ENCODE data around the gene CCDC142. TPM values are rescaled to one million over a fixed set of nuclear protein-coding genes. Genes with fewer than 3 reads are reported as not detected.

CCDC142 gene
- total RNA-seq, 1 donor from 2014 or later, result 3.9 TPM

DNA sequence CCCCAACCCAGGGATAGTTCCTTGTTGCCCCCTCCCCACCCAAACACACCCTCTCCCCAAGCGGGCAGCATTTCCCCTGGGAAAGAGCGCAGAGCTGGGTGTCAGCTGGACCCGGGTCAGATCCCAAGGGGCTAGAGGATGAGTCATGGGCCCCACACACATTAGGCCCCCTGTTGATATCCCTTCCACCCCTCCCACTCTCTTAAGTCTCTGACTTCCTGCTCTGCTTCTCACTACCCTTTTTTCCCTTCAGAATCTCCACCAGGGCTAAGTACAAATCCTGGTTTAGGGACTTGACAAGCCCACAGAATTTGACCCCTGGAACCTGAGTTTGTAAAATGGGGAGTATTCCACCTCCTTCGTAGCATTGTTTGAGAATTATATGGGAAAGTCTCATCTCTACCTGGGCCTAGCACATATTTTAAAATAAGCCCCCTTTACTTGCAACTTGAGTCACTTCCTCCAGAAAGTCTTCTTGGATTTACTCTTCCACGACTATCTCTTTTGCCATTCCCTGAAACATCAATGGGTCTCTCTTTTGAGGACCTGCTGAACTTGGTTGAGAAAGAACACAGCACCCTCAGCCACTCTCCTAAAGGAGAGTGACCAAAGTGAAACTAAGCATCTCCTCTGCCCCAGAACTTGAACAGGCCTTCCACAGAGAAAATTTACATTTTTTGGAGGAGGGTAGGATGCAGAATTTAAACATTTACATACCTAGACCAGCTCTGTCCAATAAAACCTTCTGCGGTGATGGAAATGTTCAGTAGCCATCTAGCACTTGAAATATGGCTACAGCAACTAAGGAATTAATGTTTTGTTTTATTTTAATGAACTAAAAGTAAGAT lies 45.7 kb downstream of the CCDC142 start:
- DNase-seq (ENCODE audit: low read depth), result no peak
- H3K4me3 ChIP-seq (ENCODE audit: low read depth, low read length), result no peak overlapping the region
- TF ChIP-seq, protein P1, sequence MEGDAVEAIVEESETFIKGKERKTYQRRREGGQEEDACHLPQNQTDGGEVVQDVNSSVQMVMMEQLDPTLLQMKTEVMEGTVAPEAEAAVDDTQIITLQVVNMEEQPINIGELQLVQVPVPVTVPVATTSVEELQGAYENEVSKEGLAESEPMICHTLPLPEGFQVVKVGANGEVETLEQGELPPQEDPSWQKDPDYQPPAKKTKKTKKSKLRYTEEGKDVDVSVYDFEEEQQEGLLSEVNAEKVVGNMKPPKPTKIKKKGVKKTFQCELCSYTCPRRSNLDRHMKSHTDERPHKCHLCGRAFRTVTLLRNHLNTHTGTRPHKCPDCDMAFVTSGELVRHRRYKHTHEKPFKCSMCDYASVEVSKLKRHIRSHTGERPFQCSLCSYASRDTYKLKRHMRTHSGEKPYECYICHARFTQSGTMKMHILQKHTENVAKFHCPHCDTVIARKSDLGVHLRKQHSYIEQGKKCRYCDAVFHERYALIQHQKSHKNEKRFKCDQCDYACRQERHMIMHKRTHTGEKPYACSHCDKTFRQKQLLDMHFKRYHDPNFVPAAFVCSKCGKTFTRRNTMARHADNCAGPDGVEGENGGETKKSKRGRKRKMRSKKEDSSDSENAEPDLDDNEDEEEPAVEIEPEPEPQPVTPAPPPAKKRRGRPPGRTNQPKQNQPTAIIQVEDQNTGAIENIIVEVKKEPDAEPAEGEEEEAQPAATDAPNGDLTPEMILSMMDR (conservative IDR thresholded peaks at IDR 0.05; ENCODE audit: low read depth, low read length), result no peak

DNA sequence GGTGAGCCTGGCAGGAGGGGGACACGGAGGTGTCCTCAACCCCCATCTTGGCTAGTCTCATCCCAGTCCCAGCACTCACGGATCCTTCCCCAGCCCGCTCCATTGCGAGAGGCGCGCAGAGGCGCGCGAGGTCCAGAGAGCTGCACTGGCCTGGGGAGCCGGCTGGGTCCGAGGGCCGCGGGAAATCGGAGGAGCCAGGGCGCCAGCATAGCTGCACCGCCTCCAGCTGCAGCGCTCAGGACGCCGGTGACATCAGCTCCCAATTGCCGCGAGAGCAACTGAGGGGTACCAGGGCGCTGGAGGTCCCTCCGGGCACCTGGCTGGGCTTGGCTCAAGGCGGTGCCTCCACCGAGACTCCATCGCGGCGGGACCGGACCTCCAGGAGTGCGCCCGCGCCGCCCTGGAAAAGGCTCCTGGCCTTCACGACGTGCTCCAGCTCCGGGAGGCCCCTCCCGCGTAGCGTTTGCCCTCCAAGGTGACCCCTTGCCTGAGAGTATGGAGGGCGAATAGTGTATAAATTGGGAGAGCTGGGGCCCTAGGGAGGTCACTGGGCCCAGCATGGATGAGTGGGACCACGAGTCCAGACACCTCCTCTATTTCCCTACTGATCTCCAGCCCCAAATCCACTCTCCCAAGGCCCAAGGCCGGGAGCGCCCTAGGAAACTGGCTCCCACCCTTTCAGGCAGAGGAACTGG lies 46.5 kb downstream of the CCDC142 start:
- TF ChIP-seq, protein P1 (conservative IDR thresholded peaks at IDR 0.05; ENCODE audit: low read depth, low read length), result no peak
- H3K4me3 ChIP-seq (ENCODE audit: low read depth, low read length), result no peak overlapping the region
- no peak for DNase-seq (ENCODE audit: low read depth)

DNA sequence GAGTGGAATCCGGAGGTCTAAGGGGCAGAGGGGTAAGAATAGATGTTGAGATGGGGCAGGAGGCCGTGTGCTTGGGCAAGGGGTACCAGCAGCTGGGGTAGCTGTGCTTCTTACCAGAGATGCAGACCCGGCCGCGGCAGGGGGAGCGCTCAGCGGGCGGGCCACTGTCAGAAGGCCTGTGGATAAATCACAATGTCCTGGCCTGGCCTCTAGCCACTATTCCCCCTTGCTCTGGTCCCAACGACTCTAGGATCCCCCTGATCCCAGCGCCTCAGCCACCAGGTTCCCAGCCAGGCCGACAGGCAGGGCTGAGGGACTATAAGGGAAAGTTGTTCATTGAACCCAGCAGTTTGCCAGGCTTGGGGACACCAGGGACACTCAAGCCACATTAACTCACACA lies 52.3 kb downstream of the CCDC142 start:
- H3K4me3 ChIP-seq (ENCODE audit: low read depth, low read length), result no peak overlapping the region
- no peak for DNase-seq (ENCODE audit: low read depth)
- TF ChIP-seq, protein P1 (conservative IDR thresholded peaks at IDR 0.05; ENCODE audit: low read depth, low read length), result no peak

- no peak overlapping the region for H3K4me3 ChIP-seq (ENCODE audit: low read depth, low read length)
- TF ChIP-seq, protein P1 (conservative IDR thresholded peaks at IDR 0.05; ENCODE audit: low read depth, low read length), result no peak
- DNase-seq (ENCODE audit: low read depth), result no peak
Measured at GRCh38 chr2:74429487-74430451, 53.0 kb downstream of the CCDC142 start.

DNA sequence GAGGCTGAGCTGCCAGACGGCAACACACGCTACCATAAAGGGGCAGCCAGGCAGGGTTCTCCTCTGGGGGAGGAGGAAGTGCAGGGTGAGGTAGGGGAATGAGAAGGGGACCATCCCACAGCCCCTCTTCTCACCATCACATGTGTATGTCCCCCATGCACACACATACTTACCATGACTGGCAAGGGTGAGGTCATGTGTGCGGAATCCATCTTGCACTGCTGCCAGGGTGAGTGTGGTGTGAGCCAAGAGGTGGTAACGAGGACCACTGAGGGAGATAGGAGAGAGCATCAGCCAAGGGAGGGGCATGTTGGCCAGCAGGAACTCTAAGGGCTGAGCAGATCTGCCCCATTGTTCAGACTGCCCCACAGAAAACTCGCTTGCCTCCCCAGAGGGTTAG lies 54.1 kb downstream of the CCDC142 start:
- no peak overlapping the region for H3K4me3 ChIP-seq (ENCODE audit: low read depth, low read length)
- TF ChIP-seq, protein P1 (conservative IDR thresholded peaks at IDR 0.05; ENCODE audit: low read depth, low read length), result no peak
- DNase-seq (ENCODE audit: low read depth), result no peak

GRCh38 chr2:74427551-74427950 lies 55.2 kb downstream of the CCDC142 start:
- TF ChIP-seq, protein P1 (conservative IDR thresholded peaks at IDR 0.05; ENCODE audit: low read depth, low read length), result no peak
- H3K4me3 ChIP-seq (ENCODE audit: low read depth, low read length), result no peak overlapping the region
- no peak for DNase-seq (ENCODE audit: low read depth)

Measured in epithelial cell of proximal tubule (primary cell).